Thymus (tissue), 14 donors: ENCODE results near the gene ABHD13. TPM values are rescaled to one million over a fixed set of nuclear protein-coding genes. Genes with fewer than 3 reads are reported as not detected.

Experiments
- DNase-seq, 9 donors: peaks; one replicate each; pipeline ENCODE4 v3.0.0-alpha.2; 2013; ENCODE audit warnings: low spot score in 9 of 9, low read depth in 6 of 9, missing footprints in 1 of 9
- H3K27ac ChIP-seq, 2 donors: one replicate each; pipeline ENCODE4 v1.5.1; 2013; ENCODE audit warnings: control low read depth in 1 of 2, low read depth in 1 of 2, low read length in 1 of 2, mild to moderate bottlenecking in 1 of 2, moderate library complexity in 1 of 2
- H3K27me3 ChIP-seq, 2 donors: one replicate each; pipeline ENCODE4 v1.5.1; 2013; ENCODE audit warnings: low read length in 1 of 2; ENCODE audit not compliant: control insufficient read depth in 2 of 2, insufficient read depth in 1 of 2
- H3K36me3 ChIP-seq, 2 donors: one replicate each; pipeline ENCODE4 v1.5.1; 2013; ENCODE audit warnings: low read length in 1 of 2, mild to moderate bottlenecking in 1 of 2, moderate library complexity in 1 of 2; ENCODE audit not compliant: control insufficient read depth in 2 of 2, insufficient read depth in 2 of 2
- H3K4me1 ChIP-seq, 2 donors: one replicate each; pipeline ENCODE4 v1.5.1; 2013; ENCODE audit warnings: low read length in 2 of 2; ENCODE audit not compliant: control insufficient read depth in 2 of 2, insufficient read depth in 2 of 2
- H3K4me3 ChIP-seq, 2 donors: one replicate each; pipeline ENCODE4 v1.5.1; 2013; ENCODE audit warnings: low read length in 2 of 2, control low read depth in 1 of 2, mild to moderate bottlenecking in 1 of 2
- H3K9me3 ChIP-seq, 2 donors: one replicate each; pipeline ENCODE4 v1.5.1; 2013; ENCODE audit warnings: low read length in 1 of 2, mild to moderate bottlenecking in 1 of 2; ENCODE audit not compliant: control insufficient read depth in 2 of 2, insufficient read depth in 1 of 2
- WGBS: extraction: QIAGEN DNeasy Blood & Tissue Kit; methylation state at CpG from one replicate; pipeline ENCODE4 v1.1.7; 2013; 5-methylcytosine and 5-hydroxymethylcytosine counted together
- long read RNA-seq, 10 donors: transcript quantifications; one replicate each; lab custom pipeline, GENCODE V29; 2026
- polyA plus RNA-seq: library from polyadenylated mRNA; stranded (reverse); fragments of 200-250 nt; gene quantifications from one replicate; pipeline ENCODE4 v1.2.3, GENCODE V29; 2013
- total RNA-seq: library from RNA; stranded (reverse); fragments of 120-200 nt; gene quantifications from one replicate; pipeline ENCODE4 v1.2.4, GENCODE V29; 2013
- donor health status: healthy.

ABHD13 gene
- total RNA-seq, result 15.5 TPM
- polyA plus RNA-seq, result 9.6 TPM
- long read RNA-seq, donor 1, full-length matches to known transcripts, result 4 of 4 reads
- long read RNA-seq, donor 1, partial matches to known transcripts, result 0 of 4 reads
- long read RNA-seq, donor 1, other reads (novel, unspliced or antisense), result 0 of 4 reads
- long read RNA-seq, donor 2, result 0 reads
- long read RNA-seq, donor 3, full-length matches to known transcripts, result 25 of 25 reads
- long read RNA-seq, donor 3, partial matches to known transcripts, result 0 of 25 reads
- long read RNA-seq, donor 3, other reads (novel, unspliced or antisense), result 0 of 25 reads
- long read RNA-seq, donor 4, full-length matches to known transcripts, result 7 of 7 reads
- long read RNA-seq, donor 4, partial matches to known transcripts, result 0 of 7 reads
- long read RNA-seq, donor 4, other reads (novel, unspliced or antisense), result 0 of 7 reads
- long read RNA-seq, donor 5, full-length matches to known transcripts, result 20 of 20 reads
- long read RNA-seq, donor 5, partial matches to known transcripts, result 0 of 20 reads
- long read RNA-seq, donor 5, other reads (novel, unspliced or antisense), result 0 of 20 reads
- long read RNA-seq, donor 6, full-length matches to known transcripts, result 12 of 12 reads
- long read RNA-seq, donor 6, partial matches to known transcripts, result 0 of 12 reads
- long read RNA-seq, donor 6, other reads (novel, unspliced or antisense), result 0 of 12 reads
- long read RNA-seq, donor 7, full-length matches to known transcripts, result 20 of 20 reads
- long read RNA-seq, donor 7, partial matches to known transcripts, result 0 of 20 reads
- long read RNA-seq, donor 7, other reads (novel, unspliced or antisense), result 0 of 20 reads
- long read RNA-seq, donor 8, full-length matches to known transcripts, result 10 of 10 reads
- long read RNA-seq, donor 8, partial matches to known transcripts, result 0 of 10 reads
- long read RNA-seq, donor 8, other reads (novel, unspliced or antisense), result 0 of 10 reads
- long read RNA-seq, donor 9, full-length matches to known transcripts, result 6 of 6 reads
- long read RNA-seq, donor 9, partial matches to known transcripts, result 0 of 6 reads
- long read RNA-seq, donor 9, other reads (novel, unspliced or antisense), result 0 of 6 reads
- long read RNA-seq, donor 10, full-length matches to known transcripts, result 14 of 14 reads
- long read RNA-seq, donor 10, partial matches to known transcripts, result 0 of 14 reads
- long read RNA-seq, donor 10, other reads (novel, unspliced or antisense), result 0 of 14 reads

GRCh38 chr13:108218044-108218974 lies at the start of gene ABHD13:
TSS of gene ABHD13 (plus strand) at chr13:108218392. CDS start at chr13:108229219, 10,827 bp downstream.
- Histone ChIP-seq H3K27me3 (no peaks in the 10 kb centered on the region), H3K9me3 (no peaks in the 10 kb centered on the region), H3K27ac (peak within 1 kb of the TSS; percentile 95 to 97), H3K4me3 (peak within 1 kb of the TSS; percentile 95 to 100), H3K36me3 (no peaks in the 10 kb centered on the region), H3K4me1 (peaks cover 9 to 31% of the 10 kb centered on the region in 2 donors)
- WGBS, result under 1% methylated on average over 93 of the region's 93 CpGs
- peak; percentile 75 to 97 (median 92) for DNase-seq

DNA sequence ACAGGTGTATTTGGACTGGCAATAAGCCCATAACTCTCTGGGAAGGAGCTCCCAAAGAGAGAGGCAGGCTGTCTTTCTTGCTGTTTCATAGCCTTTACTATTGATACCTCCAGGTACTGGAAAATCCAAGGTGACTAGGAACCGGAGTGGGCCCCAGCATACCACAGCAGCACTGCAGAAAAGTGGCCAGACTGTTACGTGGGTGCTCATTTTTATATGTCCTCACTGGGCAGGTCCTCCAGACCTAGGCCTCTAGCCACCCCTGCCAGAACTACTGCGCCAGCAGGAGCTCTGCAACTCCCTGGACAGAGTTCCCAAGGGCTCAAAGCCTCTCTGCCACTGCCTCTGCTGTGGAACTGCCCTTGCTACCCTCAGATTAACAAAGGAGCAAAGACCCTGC lies 49.3 kb upstream of the ABHD13 start:
- Histone ChIP-seq H3K4me1 (no peaks in the 10 kb centered on the region), H3K27ac (no peak overlapping the region), H3K4me3 (no peak overlapping the region), H3K36me3 (no peaks in the 10 kb centered on the region), H3K27me3 (no peaks in the 10 kb centered on the region), H3K9me3 (peaks cover 0 to 6% of the 10 kb centered on the region in 2 donors)
- WGBS, result 91% methylated on average over 3 of the region's 3 CpGs
- no peak for DNase-seq

DNA sequence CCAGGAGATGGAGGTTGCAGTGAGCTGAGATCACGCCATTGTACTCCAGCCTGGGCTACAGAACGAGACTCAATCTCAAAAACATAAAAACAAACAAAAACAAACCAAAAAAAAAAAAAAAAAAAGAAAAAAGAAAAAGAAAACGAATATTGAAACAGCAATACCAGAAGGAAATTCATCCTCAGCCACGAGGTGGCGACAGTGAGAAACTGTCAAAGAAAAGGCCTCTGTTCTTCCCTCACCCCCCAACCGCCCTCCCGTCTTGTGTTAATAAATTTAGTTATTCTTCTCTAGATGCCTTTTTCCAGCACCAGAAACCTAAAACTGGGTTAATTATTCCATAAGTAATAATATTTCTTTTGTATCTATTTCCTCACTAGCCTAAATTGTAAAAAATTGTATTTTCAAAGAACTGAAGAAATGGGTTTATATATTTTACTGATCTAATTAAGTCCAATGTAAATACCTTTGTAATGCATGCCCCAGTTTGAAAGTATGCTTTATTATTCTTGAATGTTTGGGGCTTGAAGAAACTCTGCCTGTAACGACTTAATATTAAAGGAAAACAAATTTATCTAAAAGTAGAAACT lies 41.4 kb upstream of the ABHD13 start:
- no peaks in the 10 kb centered on the region for H3K36me3 ChIP-seq
- peak in 6 of 9 donors; percentile 42 to 77 (median 46) for DNase-seq
- H3K4me3 ChIP-seq, result no peak overlapping the region
- no peaks in the 10 kb centered on the region for H3K27me3 ChIP-seq
- H3K27ac ChIP-seq, result no peak overlapping the region
- 68% methylated on average over 8 of the region's 8 CpGs for WGBS
- H3K9me3 ChIP-seq, result no peaks in the 10 kb centered on the region
- no peaks in the 10 kb centered on the region for H3K4me1 ChIP-seq

- H3K27me3 ChIP-seq, result no peaks in the 10 kb centered on the region
- H3K4me3 ChIP-seq, result no peak overlapping the region
- no peaks in the 10 kb centered on the region for H3K36me3 ChIP-seq
- WGBS, result 91% methylated on average over 9 of the region's 9 CpGs
- no peak for DNase-seq
- no peak overlapping the region for H3K27ac ChIP-seq
- H3K4me1 ChIP-seq, result no peaks in the 10 kb centered on the region
- no peaks in the 10 kb centered on the region for H3K9me3 ChIP-seq
These were observed 40.1 kb upstream of the ABHD13 start for GRCh38 chr13:108178078-108178477.

DNA sequence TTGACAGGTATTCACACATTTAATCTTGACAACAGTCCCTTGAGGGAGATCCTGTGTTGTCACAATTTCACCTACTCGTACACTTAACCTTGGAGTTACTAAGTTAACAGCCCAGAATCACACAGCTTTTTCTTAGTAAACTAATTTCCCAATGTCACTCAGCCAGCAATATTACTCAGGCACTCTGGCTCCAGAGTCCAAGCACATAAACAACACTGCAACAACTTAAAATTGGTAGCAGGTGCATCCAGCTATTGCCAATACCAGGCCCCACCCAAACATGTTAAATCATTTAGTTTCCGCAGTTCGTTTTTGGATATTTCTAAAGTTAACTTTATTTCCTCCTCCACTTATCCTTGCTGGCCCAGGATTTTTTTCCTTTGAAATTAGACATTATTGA lies 35.5 kb upstream of the ABHD13 start:
- DNase-seq, result no peak
- Histone ChIP-seq H3K27ac (no peak overlapping the region), H3K4me1 (no peaks in the 10 kb centered on the region), H3K9me3 (no peaks in the 10 kb centered on the region), H3K27me3 (no peaks in the 10 kb centered on the region), H3K4me3 (no peak overlapping the region), H3K36me3 (no peaks in the 10 kb centered on the region)
- 77% methylated on average over 3 of the region's 3 CpGs for WGBS

DNA sequence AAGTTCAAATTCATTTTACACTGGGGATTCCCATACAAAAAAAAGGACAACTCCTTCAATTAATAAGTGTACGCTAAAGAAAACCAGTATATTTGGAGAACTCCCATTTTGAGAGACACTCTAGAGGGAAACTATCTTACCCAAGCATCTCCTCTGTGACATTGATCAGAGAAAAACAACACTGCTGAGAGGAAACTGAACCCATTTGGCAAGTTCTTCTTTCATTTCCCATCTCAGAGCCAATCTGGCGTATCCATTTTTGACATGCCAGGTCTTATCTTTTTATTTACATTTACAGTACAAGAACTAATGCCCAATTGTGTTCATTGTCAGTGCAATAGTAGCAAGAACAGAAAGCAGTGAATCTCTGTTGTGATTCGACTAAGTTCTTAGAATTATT lies 33.0 kb upstream of the ABHD13 start:
- WGBS, result 92% methylated on average over 3 of the region's 3 CpGs
- Histone ChIP-seq H3K36me3 (no peaks in the 10 kb centered on the region), H3K27ac (no peak overlapping the region), H3K9me3 (no peaks in the 10 kb centered on the region), H3K4me3 (no peak overlapping the region), H3K27me3 (no peaks in the 10 kb centered on the region), H3K4me1 (no peaks in the 10 kb centered on the region)
- DNase-seq, result no peak

DNA sequence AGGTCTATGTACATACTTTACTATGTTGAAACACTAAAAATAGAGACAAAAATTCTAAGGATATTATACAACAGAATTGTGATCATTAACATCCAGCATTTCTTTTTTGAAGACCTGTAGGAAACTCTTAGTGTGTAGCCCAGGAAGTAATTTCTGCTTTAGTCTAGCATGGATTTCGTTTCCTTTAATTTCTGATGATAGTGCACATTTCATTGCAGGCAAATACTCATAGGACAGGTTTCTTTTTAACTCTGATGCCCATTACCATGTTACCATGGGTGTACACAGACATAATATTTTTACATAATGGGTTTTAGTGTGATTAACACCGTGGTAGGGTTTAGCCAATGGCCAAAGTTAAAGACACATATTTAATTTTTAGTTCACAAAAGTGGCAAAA lies 29.9 kb upstream of the ABHD13 start:
- Histone ChIP-seq H3K27ac (no peak overlapping the region), H3K36me3 (no peaks in the 10 kb centered on the region), H3K4me1 (no peaks in the 10 kb centered on the region), H3K9me3 (no peaks in the 10 kb centered on the region), H3K4me3 (no peak overlapping the region), H3K27me3 (no peaks in the 10 kb centered on the region)
- 79% methylated on average over 2 of the region's 2 CpGs for WGBS
- DNase-seq, result no peak

DNA sequence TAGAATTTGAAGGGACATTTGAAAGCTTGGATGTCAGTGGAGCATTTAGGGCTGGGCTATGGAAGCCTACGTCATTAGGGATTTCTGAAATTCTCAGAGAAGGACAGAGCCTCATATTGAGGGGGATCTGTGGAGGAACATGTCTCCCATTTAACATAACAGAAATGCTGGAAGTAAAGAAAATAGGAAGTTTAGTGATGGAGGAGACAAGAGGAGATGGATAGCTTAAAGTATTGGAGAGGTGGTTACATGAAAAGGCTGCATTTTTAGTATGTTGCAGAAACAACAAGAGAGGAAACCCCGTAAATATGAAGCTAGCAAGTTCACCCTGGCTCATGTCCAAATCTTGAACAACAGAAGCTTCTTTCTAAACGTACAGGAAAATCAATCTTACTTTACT lies 27.3 kb upstream of the ABHD13 start:
- no peaks in the 10 kb centered on the region for H3K27me3 ChIP-seq
- DNase-seq, result no peak
- no peak overlapping the region for H3K27ac ChIP-seq
- no peaks in the 10 kb centered on the region for H3K4me1 ChIP-seq
- H3K4me3 ChIP-seq, result no peak overlapping the region
- H3K36me3 ChIP-seq, result no peaks in the 10 kb centered on the region
- H3K9me3 ChIP-seq, result peaks cover 7 to 17% of the 10 kb centered on the region in 2 donors
- WGBS, result 84% methylated on average over 3 of the region's 3 CpGs
